ENCODE measurements around the gene ZER1.

Gene ZER1

DNA sequence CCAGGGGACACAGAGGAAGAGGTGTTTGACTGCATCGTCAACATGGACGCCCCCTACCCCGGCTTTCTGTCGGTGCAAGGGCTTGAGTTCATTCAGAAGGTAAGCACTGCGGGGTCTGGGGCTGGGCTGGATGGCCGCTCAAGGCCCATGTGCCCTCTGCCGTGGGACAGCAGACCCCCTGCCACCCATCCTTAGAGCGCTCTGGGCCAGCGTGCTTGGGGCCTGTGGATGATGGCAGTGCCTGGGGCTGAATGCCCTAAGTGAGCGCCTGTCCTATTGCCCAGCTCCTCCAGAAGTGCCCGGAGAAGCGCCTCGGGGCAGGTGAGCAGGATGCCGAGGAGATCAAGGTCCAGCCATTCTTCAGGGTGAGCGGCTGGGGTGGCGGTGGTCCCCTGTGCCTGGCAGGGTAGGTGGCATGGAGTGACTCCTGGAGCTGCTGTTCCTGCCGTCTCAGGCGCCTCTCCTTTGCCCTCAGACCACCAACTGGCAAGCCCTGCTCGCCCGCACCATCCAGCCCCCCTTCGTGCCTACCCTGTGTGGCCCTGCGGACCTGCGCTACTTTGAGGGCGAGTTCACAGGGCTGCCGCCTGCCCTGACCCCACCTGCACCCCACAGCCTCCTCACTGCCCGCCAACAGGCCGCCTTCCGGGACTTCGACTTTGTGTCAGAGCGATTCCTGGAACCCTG, 51.7 kb downstream of the ZER1 start:
- POLR2A ChIA-PET: no interaction called here
- TF ChIP-seq, protein P1, sequence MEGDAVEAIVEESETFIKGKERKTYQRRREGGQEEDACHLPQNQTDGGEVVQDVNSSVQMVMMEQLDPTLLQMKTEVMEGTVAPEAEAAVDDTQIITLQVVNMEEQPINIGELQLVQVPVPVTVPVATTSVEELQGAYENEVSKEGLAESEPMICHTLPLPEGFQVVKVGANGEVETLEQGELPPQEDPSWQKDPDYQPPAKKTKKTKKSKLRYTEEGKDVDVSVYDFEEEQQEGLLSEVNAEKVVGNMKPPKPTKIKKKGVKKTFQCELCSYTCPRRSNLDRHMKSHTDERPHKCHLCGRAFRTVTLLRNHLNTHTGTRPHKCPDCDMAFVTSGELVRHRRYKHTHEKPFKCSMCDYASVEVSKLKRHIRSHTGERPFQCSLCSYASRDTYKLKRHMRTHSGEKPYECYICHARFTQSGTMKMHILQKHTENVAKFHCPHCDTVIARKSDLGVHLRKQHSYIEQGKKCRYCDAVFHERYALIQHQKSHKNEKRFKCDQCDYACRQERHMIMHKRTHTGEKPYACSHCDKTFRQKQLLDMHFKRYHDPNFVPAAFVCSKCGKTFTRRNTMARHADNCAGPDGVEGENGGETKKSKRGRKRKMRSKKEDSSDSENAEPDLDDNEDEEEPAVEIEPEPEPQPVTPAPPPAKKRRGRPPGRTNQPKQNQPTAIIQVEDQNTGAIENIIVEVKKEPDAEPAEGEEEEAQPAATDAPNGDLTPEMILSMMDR (IDR thresholded peaks at IDR 0.05; ENCODE audit: insufficient read depth, low read length, missing control alignments): no peak
- no peak for DNase-seq (ENCODE audit: low read depth, low spot score)
- no peak overlapping the region for H3K4me3 ChIP-seq (ENCODE audit: low read depth, low read length)
- CTCF ChIA-PET: interaction anchor here (2.0 kb wide), 1 partner anchor 13 kb away, joined by 7 read pairs; no protein-coding TSS in a partner anchor

DNA sequence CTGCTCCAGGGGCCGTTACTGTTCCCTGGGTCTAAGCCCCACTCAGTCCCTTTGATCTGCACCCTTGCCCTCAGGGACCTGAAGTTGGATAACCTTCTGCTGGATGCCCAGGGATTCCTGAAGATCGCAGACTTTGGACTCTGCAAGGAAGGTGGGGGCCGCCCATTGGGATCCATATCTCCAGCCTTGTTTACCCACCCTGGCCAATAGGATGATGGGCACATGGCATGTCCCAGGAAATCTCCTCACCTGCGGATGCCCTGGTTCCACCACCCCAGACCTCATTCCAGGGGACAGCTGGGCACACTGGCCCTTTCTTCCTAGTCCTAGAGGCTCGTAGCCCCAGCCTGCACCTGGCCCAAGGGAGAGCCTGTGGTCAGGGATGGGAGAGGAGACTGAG, 53.3 kb downstream of the ZER1 start:
- ChIA-PET CTCF (interaction anchor here (1.4 kb wide), 1 partner anchor 15 kb away, joined by 5 read pairs; no protein-coding TSS in a partner anchor), POLR2A (no interaction called here)
- DNase-seq (ENCODE audit: low read depth, low spot score): no peak
- TF ChIP-seq, protein P1 (IDR thresholded peaks at IDR 0.05; ENCODE audit: insufficient read depth, low read length, missing control alignments): no peak
- H3K4me3 ChIP-seq (ENCODE audit: low read depth, low read length): no peak overlapping the region

DNA sequence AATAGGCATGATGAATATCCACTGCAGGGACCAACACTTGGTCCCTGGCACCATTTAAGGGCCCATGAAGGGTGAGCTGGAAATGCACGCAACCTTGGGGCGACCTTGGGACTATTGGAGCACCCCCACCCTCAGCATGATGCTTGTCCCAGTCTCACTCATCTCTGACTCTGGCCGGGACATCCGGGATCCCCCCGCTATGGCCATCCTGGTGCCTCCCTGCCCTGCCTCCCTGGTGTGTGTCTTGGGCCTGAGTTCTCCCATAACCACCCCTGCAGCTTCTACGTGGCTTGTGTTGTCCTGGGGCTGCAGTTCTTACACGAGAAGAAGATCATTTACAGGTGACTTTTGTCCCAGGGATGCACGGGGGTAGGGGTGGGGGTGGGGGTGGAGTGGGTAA, 53.7 kb downstream of the ZER1 start:
- TF ChIP-seq, protein P1 (IDR thresholded peaks at IDR 0.05; ENCODE audit: insufficient read depth, low read length, missing control alignments): no peak
- H3K4me3 ChIP-seq (ENCODE audit: low read depth, low read length): no peak overlapping the region
- DNase-seq (ENCODE audit: low read depth, low spot score): no peak
- ChIA-PET CTCF (interaction anchor here (1.4 kb wide), 1 partner anchor 15 kb away, joined by 5 read pairs; no protein-coding TSS in a partner anchor), POLR2A (no interaction called here)

DNA sequence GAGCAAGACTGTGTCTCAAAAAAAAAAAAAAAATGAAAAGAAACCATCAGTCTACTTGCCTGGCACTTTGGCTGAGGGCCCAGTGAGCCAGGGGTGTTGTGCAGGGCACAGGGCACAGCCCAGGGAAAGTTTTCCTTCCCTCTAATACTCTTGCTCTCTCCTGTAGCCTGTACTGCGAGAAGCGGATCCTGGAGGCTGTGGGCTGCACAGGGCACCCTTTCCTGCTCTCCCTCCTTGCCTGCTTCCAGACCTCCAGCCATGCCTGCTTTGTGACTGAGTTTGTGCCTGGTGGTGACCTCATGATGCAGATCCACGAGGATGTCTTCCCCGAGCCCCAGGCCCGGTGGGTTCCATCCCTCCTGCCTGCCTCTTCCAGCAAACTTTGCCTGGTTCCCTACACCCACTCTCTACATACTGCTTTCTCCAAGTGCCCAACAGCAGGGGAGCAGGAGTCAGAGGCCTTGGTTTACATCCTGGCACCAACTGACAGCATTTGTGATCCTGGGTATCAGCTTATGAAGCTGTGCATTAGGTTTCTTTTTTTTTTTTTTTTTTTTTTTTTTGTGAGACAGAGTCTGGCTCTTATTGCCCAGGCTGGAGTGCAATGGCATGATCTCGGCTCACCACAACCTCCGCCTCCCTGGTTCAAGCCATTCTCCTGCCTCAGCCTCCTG, 55.0 kb downstream of the ZER1 start:
- POLR2A ChIA-PET: no interaction called here
- TF ChIP-seq, protein P1 (IDR thresholded peaks at IDR 0.05; ENCODE audit: insufficient read depth, low read length, missing control alignments): no peak
- H3K4me3 ChIP-seq (ENCODE audit: low read depth, low read length): no peak overlapping the region
- no peak for DNase-seq (ENCODE audit: low read depth, low spot score)
- CTCF ChIA-PET: interaction anchor here (0.8 to 1.7 kb wide), 3 partner anchors 12 to 101 kb away, joined by 3 to 7 read pairs (median 4); partner anchors contain the start of genes ENDOG and PKN3

DNA sequence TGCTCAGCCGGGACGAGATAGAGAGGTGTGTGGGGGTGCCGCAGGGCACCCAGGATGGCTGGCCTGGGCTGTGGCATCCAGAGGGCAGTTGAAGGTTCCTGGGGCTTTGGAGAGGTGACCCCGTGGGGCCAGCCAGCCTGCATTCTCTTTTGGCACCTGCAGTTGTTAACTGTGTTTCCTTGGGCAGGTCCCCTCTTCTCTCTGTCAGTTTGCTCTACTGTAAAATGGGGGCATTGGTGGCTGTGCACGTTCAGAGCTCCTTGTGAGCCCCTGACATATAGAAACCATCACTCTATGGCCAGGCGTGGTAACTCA, 56.3 kb downstream of the ZER1 start:
- POLR2A ChIA-PET: no interaction called here

More for the DNA sequence above, 56.3 kb downstream of the ZER1 start:
- TF ChIP-seq, protein P1 (IDR thresholded peaks at IDR 0.05; ENCODE audit: insufficient read depth, low read length, missing control alignments): no peak
- CTCF ChIA-PET: interaction anchor here (1.4 to 2.7 kb wide), 5 partner anchors 9 to 18 kb away, joined by 4 to 12 read pairs (median 7); partner anchors contain the start of genes PKN3 and ZDHHC12
- DNase-seq (ENCODE audit: low read depth, low spot score): no peak
- no peak overlapping the region for H3K4me3 ChIP-seq (ENCODE audit: low read depth, low read length)

Data from AG04449 (cell line).